ENCODE data around the gene HOOK2.
"Not testable (repeated sequence)": the region's sequence is repeated elsewhere in the genome, so short reads cannot be mapped to it uniquely, and the experiment has no call there.

The HOOK2 gene

GRCh38 chr19:12797607-12798006 is 22.3 kb upstream of the HOOK2 start:
- Mint-ChIP-seq H3K36me3 (ENCODE audit: low read depth) (peaks cover 40% of the 10 kb centered on the region), H3K27me3 (peaks cover 20% of the 10 kb centered on the region), H3K4me1 (ENCODE audit: low read depth) (peaks cover 51% of the 10 kb centered on the region)
- H3K27ac Mint-ChIP-seq; intact Hi-C loops (cut with micrococcal nuclease); H3K4me3 Mint-ChIP-seq; H3K9me3 Mint-ChIP-seq: not testable (repeated sequence)

- Mint-ChIP-seq H3K4me3 (no peak overlapping the region), H3K4me1 (ENCODE audit: low read depth) (peaks cover 46% of the 10 kb centered on the region), H3K36me3 (ENCODE audit: low read depth) (peaks cover 45% of the 10 kb centered on the region), H3K9me3 (no peaks in the 10 kb centered on the region), H3K27ac (no peak overlapping the region), H3K27me3 (peaks cover 16% of the 10 kb centered on the region)
- intact Hi-C loops (cut with micrococcal nuclease): no loop called here
These were observed 21.8 kb upstream of the HOOK2 start for GRCh38 chr19:12797141-12797587.

GRCh38 chr19:12796146-12797071 is 21.1 kb upstream of the HOOK2 start:
- H3K4me1 Mint-ChIP-seq (ENCODE audit: low read depth): peaks cover 39% of the 10 kb centered on the region
- no peak overlapping the region for H3K27ac Mint-ChIP-seq
- intact Hi-C loops (cut with micrococcal nuclease): loop anchor here (1.0 kb wide), 2 partner anchors 19 to 36 kb away; no protein-coding TSS in a partner anchor
- peak overlapping the region; percentile 70 for H3K4me3 Mint-ChIP-seq
- no peaks in the 10 kb centered on the region for H3K9me3 Mint-ChIP-seq
- H3K27me3 Mint-ChIP-seq: peaks cover 8% of the 10 kb centered on the region
- H3K36me3 Mint-ChIP-seq (ENCODE audit: low read depth): peaks cover 52% of the 10 kb centered on the region

- H3K27ac Mint-ChIP-seq: no peak overlapping the region
- H3K36me3 Mint-ChIP-seq (ENCODE audit: low read depth): peaks cover 64% of the 10 kb centered on the region
- H3K4me1 Mint-ChIP-seq (ENCODE audit: low read depth): peaks cover 40% of the 10 kb centered on the region
- intact Hi-C loops (cut with micrococcal nuclease): no loop called here
- no peaks in the 10 kb centered on the region for H3K27me3 Mint-ChIP-seq
- peak overlapping the region; percentile 72 for H3K4me3 Mint-ChIP-seq
- H3K9me3 Mint-ChIP-seq: no peaks in the 10 kb centered on the region
These were observed 19.6 kb upstream of the HOOK2 start for GRCh38 chr19:12794971-12795381.

GRCh38 chr19:12794196-12794941 is 19.0 kb upstream of the HOOK2 start:
- no peak overlapping the region for H3K27ac Mint-ChIP-seq
- intact Hi-C loops (cut with micrococcal nuclease): no loop called here
- no peaks in the 10 kb centered on the region for H3K9me3 Mint-ChIP-seq
- H3K4me3 Mint-ChIP-seq: peak overlapping the region; percentile 72
- peaks cover 40% of the 10 kb centered on the region for H3K4me1 Mint-ChIP-seq (ENCODE audit: low read depth)
- no peaks in the 10 kb centered on the region for H3K27me3 Mint-ChIP-seq
- peaks cover 60% of the 10 kb centered on the region for H3K36me3 Mint-ChIP-seq (ENCODE audit: low read depth)

GRCh38 chr19:12793290-12794195 is 18.2 kb upstream of the HOOK2 start:
- peak overlapping the region; percentile 95 for H3K4me3 Mint-ChIP-seq
- no peak overlapping the region for H3K27ac Mint-ChIP-seq
- H3K27me3 Mint-ChIP-seq: no peaks in the 10 kb centered on the region
- no peaks in the 10 kb centered on the region for H3K9me3 Mint-ChIP-seq
- H3K36me3 Mint-ChIP-seq (ENCODE audit: low read depth): peaks cover 59% of the 10 kb centered on the region
- intact Hi-C loops (cut with micrococcal nuclease): no loop called here
- peaks cover 47% of the 10 kb centered on the region for H3K4me1 Mint-ChIP-seq (ENCODE audit: low read depth)

GRCh38 chr19:12792853-12793289 is 17.5 kb upstream of the HOOK2 start:
- intact Hi-C loops (cut with micrococcal nuclease): no loop called here
- H3K4me3 Mint-ChIP-seq: peak overlapping the region; percentile 95
- no peaks in the 10 kb centered on the region for H3K9me3 Mint-ChIP-seq
- H3K27me3 Mint-ChIP-seq: no peaks in the 10 kb centered on the region
- H3K36me3 Mint-ChIP-seq (ENCODE audit: low read depth): peaks cover 55% of the 10 kb centered on the region
- H3K27ac Mint-ChIP-seq: no peak overlapping the region
- H3K4me1 Mint-ChIP-seq (ENCODE audit: low read depth): peaks cover 54% of the 10 kb centered on the region

GRCh38 chr19:12792051-12792852 is 16.9 kb upstream of the HOOK2 start:
- H3K4me3 Mint-ChIP-seq: peak overlapping the region; percentile 95
- H3K27ac Mint-ChIP-seq: no peak overlapping the region
- peaks cover 55% of the 10 kb centered on the region for H3K4me1 Mint-ChIP-seq (ENCODE audit: low read depth)
- H3K36me3 Mint-ChIP-seq (ENCODE audit: low read depth): peaks cover 51% of the 10 kb centered on the region
- intact Hi-C loops (cut with micrococcal nuclease): no loop called here
- H3K9me3 Mint-ChIP-seq: no peaks in the 10 kb centered on the region
- H3K27me3 Mint-ChIP-seq: no peaks in the 10 kb centered on the region

GRCh38 chr19:12791345-12792050 is 16.1 kb upstream of the HOOK2 start, which contains the start of gene JUNB:
Gene JUNB (plus strand): TSS chr19:12791486. CDS start chr19:12791772, 286 bp downstream.
- intact Hi-C loops (cut with micrococcal nuclease): loop anchor here (1.0 kb wide), 1 partner anchor 14 kb away; no protein-coding TSS in a partner anchor
- Mint-ChIP-seq H3K27me3 (no peaks in the 10 kb centered on the region), H3K9me3 (no peaks in the 10 kb centered on the region), H3K4me3 (peak within 1 kb of the TSS; percentile 95), H3K36me3 (ENCODE audit: low read depth) (peaks cover 51% of the 10 kb centered on the region), H3K4me1 (ENCODE audit: low read depth) (peaks cover 55% of the 10 kb centered on the region), H3K27ac (no peak within 1 kb of the TSS)

- Mint-ChIP-seq H3K27ac (no peak overlapping the region), H3K36me3 (ENCODE audit: low read depth) (peaks cover 51% of the 10 kb centered on the region), H3K4me1 (ENCODE audit: low read depth) (peaks cover 48% of the 10 kb centered on the region), H3K4me3 (peak overlapping the region; percentile 95), H3K9me3 (no peaks in the 10 kb centered on the region), H3K27me3 (no peaks in the 10 kb centered on the region)
- intact Hi-C loops (cut with micrococcal nuclease): loop anchor here (1.0 kb wide), 2 partner anchors 8 to 13 kb away; no protein-coding TSS in a partner anchor
These were observed 15.4 kb upstream of the HOOK2 start for GRCh38 chr19:12790628-12791344.

- Mint-ChIP-seq H3K9me3 (no peaks in the 10 kb centered on the region), H3K27me3 (no peaks in the 10 kb centered on the region), H3K4me3 (peak overlapping the region; percentile 95), H3K27ac (no peak overlapping the region), H3K36me3 (ENCODE audit: low read depth) (peaks cover 51% of the 10 kb centered on the region), H3K4me1 (ENCODE audit: low read depth) (peaks cover 43% of the 10 kb centered on the region)
- intact Hi-C loops (cut with micrococcal nuclease): loop anchor here (1.0 kb wide), 1 partner anchor 8 kb away; no protein-coding TSS in a partner anchor
These were observed 14.7 kb upstream of the HOOK2 start for GRCh38 chr19:12789904-12790619.

Measured in dendritic cell treated with granulocyte-macrophage colony-stimulating factor and Interleukin-4, amounts not matched to agents 40 ng/mL and 50 ng/mL, for 4 days (primary cell).